K562 (cell line): ENCODE measurements around the gene TXN.

Source experiments
- CREB1 ChIP-seq, 2 experiments: sonication (generic) in 1 of 2; formaldehyde crosslinking in 1 of 2; IDR thresholded peaks; 2 replicates each; pipeline versions ENCODE4 v1.6.1 to v1.8.0; 2012 to 2022; ENCODE audit warnings: inconsistent platforms in 1 of 2, mild to moderate bottlenecking in 1 of 2, missing genetic modification reagents in 1 of 2, moderate library complexity in 1 of 2
- JUND ChIP-seq, 2 experiments: IDR thresholded peaks; 2 replicates in 1 of 2; 3 replicates in 1 of 2; pipeline ENCODE4 v1.6.1; 2011; ENCODE audit warnings: borderline replicate concordance in 2 of 2, low read depth in 2 of 2, low read length in 2 of 2, improper control_type of control experiment in 1 of 2, missing biosample characterization in 1 of 2, missing genetic modification characterization in 1 of 2, missing genetic modification reagents in 1 of 2
- NCOA1 ChIP-seq: fragments of 450-650 bp; IDR thresholded peaks from 2 replicates; pipeline ENCODE4 v1.6.1; 2016; ENCODE audit warnings: low read depth
- POLR2A ChIP-seq: fragments of 450-650 bp; conservative IDR thresholded peaks from 2 replicates; pipeline ENCODE4 v1.6.1; 2016
- U2AF2 ChIP-seq: fragments of 200-400 bp; formaldehyde crosslinking; optimal IDR thresholded peaks from 2 replicates; pipeline ENCODE3; 2017; ENCODE audit warnings: low read depth, mild to moderate bottlenecking, low read length

GRCh38 chr9:110278080-110278707, 21.9 kb upstream of the TXN start:
- TF ChIP-seq U2AF2 (no peak), CREB1 (IDR thresholded peaks at IDR 0.05) (no peak), CREB1 (CRISPR knock-in tag; IDR thresholded peaks at IDR 0.05) (no peak), JUND (IDR thresholded peaks at IDR 0.05; ENCODE audit: borderline replicate concordance, low read depth, low read length) (no peak), JUND (tag; IDR thresholded peaks at IDR 0.05; ENCODE audit: borderline replicate concordance, low read depth, low read length) (no peak), NCOA1 (no peak), POLR2A (no peak)
